Motor neuron (in vitro differentiated cells): ENCODE measurements around the gene PRIM1. TPM values are rescaled to one million over a fixed set of nuclear protein-coding genes. Genes with fewer than 3 reads are reported as not detected.

Experiments used
- total RNA-seq, 8 experiments: library from RNA; unstranded; fragments of 300-600 nt; gene quantifications; 2 replicates each; pipeline versions ENCODE4 v1.2.3 to v1.2.4, GENCODE V29; 2022

Gene PRIM1
- total RNA-seq, 8 experiments from 2014 or later = 2.7 to 33.1 (median 18.7) TPM

Other genes starting within 250 kb of the PRIM1 start
- gene RBMS2, start 230.5 kb downstream of the PRIM1 start, total RNA-seq = 10 to 100 TPM in 3 of 8 experiments, 1 to 10 TPM in 5; 2.6 to 12.9 (median 6.0) TPM
- 100 to 1,000 TPM in 1 of 8 experiments, 10 to 100 TPM in 7; 19.8 to 101 (median 44.2) TPM for gene BAZ2A, start 122.0 kb downstream of the PRIM1 start, total RNA-seq
- gene ATP5F1B, start 106.3 kb downstream of the PRIM1 start, total RNA-seq = 1,000 to 10,000 TPM in 2 of 8 experiments, 100 to 1,000 TPM in 6; 542 to 1,138 (median 840) TPM
- 100 to 1,000 TPM; 145 to 328 (median 187) TPM for gene PTGES3, start 64.0 kb downstream of the PRIM1 start, total RNA-seq
- gene NACA, start 27.0 kb downstream of the PRIM1 start, total RNA-seq = 1,000 to 10,000 TPM; 1,543 to 3,132 (median 1,968) TPM
- 1 to 10 TPM in 4 of 8 experiments, under 1 TPM in 4; 0.43 to 7.8 (median 0.96) TPM for gene HSD17B6, start 11.0 kb upstream of the PRIM1 start, total RNA-seq
- gene SDR9C7, start 182.1 kb upstream of the PRIM1 start, total RNA-seq = under 1 TPM in 4 of 8 experiments, not detected in 4; 0.18 to 0.24 (median 0.23) TPM
- 1 to 10 TPM in 2 of 8 experiments, under 1 TPM in 6; 0.14 to 1.7 (median 0.43) TPM for gene RDH16, start 205.3 kb upstream of the PRIM1 start, total RNA-seq